Tibial nerve (tissue), 4 donors: ENCODE measurements around the gene RCSD1.

ENCODE experiments used
- CTCF ChIP-seq, 5 experiments: fragments of 200-600 bp in 3 of 5; fragments of 450-650 bp in 2 of 5; sonication (generic) in 3 of 5; IDR thresholded peaks; one replicate each; pipeline ENCODE4 v1.5.1; 2016 to 2019; ENCODE audit warnings: antibody characterized with exemption in 5 of 5, mild to moderate bottlenecking in 3 of 5, moderate library complexity in 2 of 5
- EP300 ChIP-seq, 2 donors: sonication (generic); formaldehyde crosslinking; IDR thresholded peaks; one replicate each; pipeline ENCODE4 v1.6.1; 2017; ENCODE audit warnings: antibody characterized with exemption in 2 of 2, mild to moderate bottlenecking in 1 of 2
- POLR2A ChIP-seq, 2 donors: fragments of 450-650 bp; IDR thresholded peaks; one replicate each; pipeline ENCODE4 v1.6.1; 2017; ENCODE audit warnings: antibody characterized with exemption in 2 of 2, mild to moderate bottlenecking in 2 of 2, moderate library complexity in 2 of 2

- TF ChIP-seq CTCF (IDR thresholded peaks at IDR 0.05) (no peak), POLR2A (IDR thresholded peaks at IDR 0.05) (no peak), EP300 (IDR thresholded peaks at IDR 0.05) (no peak)
These were observed 64.7 kb downstream of the RCSD1 start for GRCh38 chr1:167694691-167695090.
